NCI-H2171 (cell line): ENCODE data around the gene FLG2.

ENCODE experiments used
- DNase-seq: peaks from one replicate; lab custom pipeline; 2025; lab: John Stamatoyannopoulos, UW

Gene FLG2

GRCh38 chr1:152359906-152360305, at the start of gene FLG2:
Gene FLG2, minus strand, starts transcription at chr1:152360006. Its CDS starts 1,122 bp downstream, at chr1:152358884.
- no peak for DNase-seq

GRCh38 chr1:152408664-152409063, 48.9 kb upstream of the FLG2 start:
- DNase-seq = no peak

- DNase-seq = peak; percentile 11
Measured at GRCh38 chr1:152398812-152399698, 39.2 kb upstream of the FLG2 start.

- no peak for DNase-seq
Measured at GRCh38 chr1:152397474-152397873, 37.7 kb upstream of the FLG2 start.

- DNase-seq = no peak
Measured at GRCh38 chr1:152394151-152394550, 34.3 kb upstream of the FLG2 start.

GRCh38 chr1:152392909-152393308, 33.1 kb upstream of the FLG2 start:
- DNase-seq = no peak

GRCh38 chr1:152388889-152389288, 29.1 kb upstream of the FLG2 start:
- no peak for DNase-seq

- DNase-seq = no peak
Measured at GRCh38 chr1:152386940-152387339, 27.1 kb upstream of the FLG2 start.

GRCh38 chr1:152380932-152381331, 21.1 kb upstream of the FLG2 start:
- no peak for DNase-seq

GRCh38 chr1:152374451-152374850, 14.6 kb upstream of the FLG2 start:
- DNase-seq = no peak

- no peak for DNase-seq
Measured at GRCh38 chr1:152372672-152373071, 12.9 kb upstream of the FLG2 start.

GRCh38 chr1:152367436-152367835, 7.6 kb upstream of the FLG2 start:
- no peak for DNase-seq

- DNase-seq = no peak
Measured at GRCh38 chr1:152356736-152357135, 3.1 kb downstream of the FLG2 start.

GRCh38 chr1:152349611-152350010, 10.2 kb downstream of the FLG2 start:
- DNase-seq = no peak

- no peak for DNase-seq
Measured at GRCh38 chr1:152348447-152348846, 11.4 kb downstream of the FLG2 start.

- peak; percentile 21 for DNase-seq
Measured at GRCh38 chr1:152347116-152347728, 12.6 kb downstream of the FLG2 start.

GRCh38 chr1:152344438-152344837, 15.4 kb downstream of the FLG2 start:
- DNase-seq = no peak

GRCh38 chr1:152343006-152343405, 16.8 kb downstream of the FLG2 start:
- DNase-seq = no peak

- DNase-seq = no peak
Measured at GRCh38 chr1:152335399-152335798, 24.4 kb downstream of the FLG2 start.

GRCh38 chr1:152328801-152329391, 30.9 kb downstream of the FLG2 start:
- no peak for DNase-seq

- DNase-seq = no peak
Measured at GRCh38 chr1:152325111-152325510, 34.7 kb downstream of the FLG2 start, which contains the start of gene FLG. Gene FLG, minus strand, starts transcription at chr1:152325239. Its CDS starts 9,783 bp downstream, at chr1:152315456.

- DNase-seq = no peak
Measured at GRCh38 chr1:152313970-152314369, 45.8 kb downstream of the FLG2 start.

GRCh38 chr1:152313319-152313801, 46.4 kb downstream of the FLG2 start:
- DNase-seq = no peak
